Activated B cell treated with CpG ODN at 0.5 μM for 24 hours (primary cell): ENCODE results near the gene AXIN1. TPM values are rescaled to one million over a fixed set of nuclear protein-coding genes. Genes with fewer than 3 reads are reported as not detected.

ENCODE experiments used
- ATAC-seq: fragments of 200-7000 bp; cut with Tn5 transposase; one replicate; pipeline ENCODE4 v1.10.0; 2021; ENCODE audit warnings: low read depth, mild to moderate bottlenecking, moderate library complexity
- CTCF ChIA-PET: fragments of 350-600 bp; sonication (Branson Sonifier 250); formaldehyde crosslinking; loops from one replicate; lab custom pipeline; 2021; ENCODE audit warnings: antibody characterized with exemption; lab: Charles Lee
- POLR2A ChIA-PET: fragments of 350-600 bp; sonication (Branson Sonifier 250); formaldehyde crosslinking; loops from one replicate; lab custom pipeline; 2021; ENCODE audit warnings: antibody characterized with exemption; lab: Charles Lee
- DNase-seq: peaks from one replicate; pipeline ENCODE4 v3.0.0; 2022
- H3K27ac Mint-ChIP-seq: one replicate; pipeline ENCODE4 v1.8.0; 2020; ENCODE audit warnings: mixed read lengths
- H3K27me3 Mint-ChIP-seq: one replicate; pipeline ENCODE4 v1.8.0; 2021; ENCODE audit warnings: mixed read lengths
- H3K36me3 Mint-ChIP-seq: one replicate; pipeline ENCODE4 v1.8.0; 2021; ENCODE audit warnings: low read depth, mixed read lengths
- H3K4me1 Mint-ChIP-seq: one replicate; pipeline ENCODE4 v1.8.0; 2021; ENCODE audit warnings: mixed read lengths
- H3K4me3 Mint-ChIP-seq: one replicate; pipeline ENCODE4 v1.8.0; 2020; ENCODE audit warnings: mild to moderate bottlenecking, mixed read lengths
- H3K9me3 Mint-ChIP-seq: one replicate; pipeline ENCODE4 v1.8.0; 2020; ENCODE audit warnings: mixed read lengths
- CTCF ChIP-seq: fragments of 200-600 bp; IDR thresholded peaks from one replicate; pipeline ENCODE4 v1.8.0; 2022; ENCODE audit warnings: antibody characterized with exemption, mild to moderate bottlenecking
- intact Hi-C: fragments of 100-400 bp; cut with micrococcal nuclease; formaldehyde crosslinking; loops from one replicate; pipeline ENCODE4 v1.15.1; 2024
- total RNA-seq: library from RNA; stranded (reverse); gene quantifications from 2 replicates; pipeline ENCODE4 v1.2.3, GENCODE V29; 2022

Gene AXIN1
- total RNA-seq, 1 donor from 2014 or later, result 30.6 TPM

- intact Hi-C loops, result no loop called here
- Mint-ChIP-seq H3K27me3 (no peaks in the 10 kb centered on the region), H3K4me1 (peaks cover 13% of the 10 kb centered on the region), H3K4me3 (no peak overlapping the region), H3K9me3 (no peaks in the 10 kb centered on the region), H3K36me3 (peaks cover 38% of the 10 kb centered on the region), H3K27ac (no peak overlapping the region)
- ATAC-seq (no peak), DNase-seq (no peak)
- CTCF ChIA-PET, result no interaction called here
- TF ChIP-seq CTCF, result no peak
- POLR2A ChIA-PET, result interaction anchor here (0.9 kb wide), 1 partner anchor 12 kb away, joined by 3 read pairs; no protein-coding TSS in a partner anchor
These were observed 16.1 kb upstream of the AXIN1 start for GRCh38 chr16:368388-369158.

- no peak overlapping the region for H3K4me3 Mint-ChIP-seq
- POLR2A ChIA-PET, result interaction anchor here (0.8 kb wide), 1 partner anchor 15 kb away, joined by 4 read pairs; the partner anchor contains the start of gene AXIN1
- peaks cover under 1% of the 10 kb centered on the region for H3K27me3 Mint-ChIP-seq
- H3K4me1 Mint-ChIP-seq, result peaks cover 13% of the 10 kb centered on the region
- no peak for TF ChIP-seq CTCF
- ATAC-seq (no peak), DNase-seq (no peak)
- H3K27ac Mint-ChIP-seq, result no peak overlapping the region
- H3K9me3 Mint-ChIP-seq, result no peaks in the 10 kb centered on the region
- H3K36me3 Mint-ChIP-seq, result peaks cover 33% of the 10 kb centered on the region
- CTCF ChIA-PET, result no interaction called here
- intact Hi-C loops, result no loop called here
These were observed 14.9 kb upstream of the AXIN1 start for GRCh38 chr16:367333-367903.

- ATAC-seq, result no peak
- no peak overlapping the region for H3K4me3 Mint-ChIP-seq
- intact Hi-C loops, result no loop called here
- no peak for TF ChIP-seq CTCF
- H3K9me3 Mint-ChIP-seq, result no peaks in the 10 kb centered on the region
- peaks cover 14% of the 10 kb centered on the region for H3K4me1 Mint-ChIP-seq
- CTCF ChIA-PET, result no interaction called here
- peaks cover 27% of the 10 kb centered on the region for H3K36me3 Mint-ChIP-seq
- DNase-seq, result no peak
- H3K27me3 Mint-ChIP-seq, result peaks cover 5% of the 10 kb centered on the region
- no peak overlapping the region for H3K27ac Mint-ChIP-seq
- POLR2A ChIA-PET, result no interaction called here
These were observed 14.0 kb upstream of the AXIN1 start for GRCh38 chr16:366476-366875.

GRCh38 chr16:364595-365491 is 12.3 kb upstream of the AXIN1 start:
- DNase-seq, result no peak
- ChIA-PET CTCF (interaction anchor here (1.1 kb wide), 1 partner anchor 258 kb away, joined by 4 read pairs; no protein-coding TSS in a partner anchor), POLR2A (no interaction called here)
- Mint-ChIP-seq H3K27me3 (peaks cover 5% of the 10 kb centered on the region), H3K4me3 (no peak overlapping the region), H3K9me3 (no peaks in the 10 kb centered on the region), H3K27ac (no peak overlapping the region), H3K36me3 (peaks cover 24% of the 10 kb centered on the region), H3K4me1 (peaks cover 6% of the 10 kb centered on the region)
- no peak for ATAC-seq
- no peak for TF ChIP-seq CTCF
- intact Hi-C loops, result no loop called here
